Brain pericyte (primary cell): ENCODE measurements around the gene COIL.
"Not testable (repeated sequence)": the region's sequence is repeated elsewhere in the genome, so short reads cannot be mapped to it uniquely, and the experiment has no call there.

Source experiments
- DNase-seq: peaks from one replicate; pipeline ENCODE4 v3.0.0-alpha.2; 2012; ENCODE audit warnings: low read depth, low spot score

COIL gene

DNA sequence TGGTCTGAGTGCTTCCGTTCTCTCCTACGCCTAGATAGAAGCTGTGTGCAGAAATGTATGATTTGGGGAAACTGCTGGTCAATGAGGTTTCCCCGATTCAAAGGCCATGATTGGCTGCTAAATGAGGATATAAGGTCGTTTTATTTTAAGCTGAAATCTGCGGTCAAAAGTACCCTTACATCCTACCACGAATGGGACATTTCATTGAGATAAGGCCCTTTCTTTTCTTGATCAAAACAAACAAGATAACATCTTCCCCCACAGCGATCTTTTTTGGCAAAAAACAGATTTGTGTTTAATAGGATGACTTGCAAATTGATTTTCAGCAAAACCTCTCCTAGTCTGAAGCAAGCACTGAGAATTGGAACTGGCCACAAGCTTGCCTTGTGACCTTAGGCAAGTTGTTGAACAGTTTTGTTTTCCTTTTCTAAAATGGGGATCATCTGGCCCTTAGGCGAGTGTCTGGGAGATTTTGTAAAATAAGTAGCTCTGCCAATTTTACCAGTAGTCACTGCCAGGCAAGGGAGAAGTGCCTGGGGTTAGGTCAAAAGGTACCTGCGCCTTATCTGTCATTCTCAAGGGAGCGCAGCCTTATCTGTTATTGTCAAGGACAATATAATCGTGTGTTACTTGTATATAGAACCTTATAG is 17.7 kb upstream of the COIL start:
- DNase-seq = no peak

DNA sequence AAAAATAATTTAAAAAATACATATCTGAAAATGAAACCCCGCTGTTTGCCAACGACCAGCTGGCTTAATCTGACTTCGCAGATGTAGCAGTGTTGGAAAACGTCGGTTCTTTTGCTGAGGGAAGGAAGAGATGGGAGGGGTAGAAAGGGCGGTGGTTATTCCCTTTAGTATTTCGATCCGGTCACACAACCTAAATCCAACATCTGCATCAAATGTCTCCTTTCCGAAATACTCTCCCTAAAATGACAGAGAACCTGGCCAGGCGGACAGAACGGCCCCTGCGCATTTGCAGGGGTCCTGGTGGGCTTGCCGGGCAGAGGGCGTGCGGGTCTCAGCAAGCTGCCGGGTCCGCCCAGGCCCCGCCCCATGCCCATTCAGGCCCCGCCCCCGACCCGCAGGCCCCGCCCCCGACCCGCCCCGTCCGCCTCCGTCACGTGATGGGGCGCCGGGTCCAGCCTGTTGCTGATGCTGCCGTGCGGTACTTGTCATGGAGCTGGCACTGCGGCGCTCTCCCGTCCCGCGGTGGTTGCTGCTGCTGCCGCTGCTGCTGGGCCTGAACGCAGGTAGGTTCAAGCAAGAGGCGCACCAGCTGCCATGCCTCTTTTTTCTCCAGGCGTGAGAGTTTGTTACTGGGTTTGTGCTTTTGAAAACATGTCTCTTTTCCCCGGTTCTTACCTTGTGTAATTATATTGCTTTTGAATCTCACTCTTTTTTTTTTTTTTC is 17.0 kb upstream of the COIL start, which contains the start of gene SCPEP1:
TSS of gene SCPEP1 (plus strand) at position 459 of the 723 bp plus-strand sequence. CDS start at position 488, 29 bp downstream.
- no peak for DNase-seq

DNA sequence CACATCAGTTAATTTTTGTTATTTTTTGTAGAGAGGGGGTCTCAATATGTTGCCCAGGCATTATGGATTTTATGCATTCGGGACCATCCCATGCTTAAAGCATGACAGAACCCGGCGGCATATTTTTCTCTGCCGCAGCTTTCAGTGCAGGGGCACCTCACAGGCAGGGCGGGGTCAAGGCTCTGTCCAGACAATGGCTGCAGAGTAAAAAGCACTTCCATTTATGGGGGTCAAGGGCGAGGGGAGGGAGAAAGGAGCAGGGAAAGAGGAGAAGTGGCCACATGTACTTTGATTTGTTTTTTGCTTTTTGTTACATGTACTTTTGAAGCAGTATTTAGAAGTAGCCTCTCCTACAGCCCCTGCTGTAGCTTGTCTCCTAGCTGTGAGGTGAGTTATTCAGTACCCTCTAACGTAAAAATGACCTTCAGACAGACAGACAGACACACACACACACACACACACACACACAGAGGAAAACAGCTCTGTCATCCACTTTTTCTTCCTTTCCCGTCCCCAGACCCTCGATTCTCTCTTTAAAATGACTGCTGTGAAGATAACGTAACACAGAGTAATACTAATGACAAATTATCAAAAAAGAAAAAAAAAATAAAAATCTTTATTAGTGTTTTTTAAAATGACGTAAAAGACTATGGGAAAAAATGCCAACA is 16.2 kb upstream of the COIL start:
- DNase-seq = no peak

DNA sequence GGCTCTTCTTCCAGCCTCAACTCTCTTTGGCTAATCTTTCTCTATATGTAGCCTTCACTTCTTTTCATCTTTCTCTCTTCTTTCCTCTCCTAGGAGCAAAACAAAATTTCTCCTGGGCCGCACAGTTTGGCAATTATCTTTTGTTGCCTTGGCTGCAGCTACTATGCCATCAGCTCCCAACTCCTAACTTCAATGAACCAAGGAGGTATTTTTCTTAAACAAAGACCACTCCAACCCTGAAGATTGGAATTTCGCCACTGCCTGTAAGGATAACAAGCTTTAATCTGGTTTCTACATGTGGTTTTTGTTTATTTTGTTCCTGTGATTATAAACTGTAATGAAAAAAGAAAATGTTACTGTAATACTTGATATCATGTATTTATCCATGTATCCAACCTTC is 14.8 kb upstream of the COIL start:
- DNase-seq = no peak

DNA sequence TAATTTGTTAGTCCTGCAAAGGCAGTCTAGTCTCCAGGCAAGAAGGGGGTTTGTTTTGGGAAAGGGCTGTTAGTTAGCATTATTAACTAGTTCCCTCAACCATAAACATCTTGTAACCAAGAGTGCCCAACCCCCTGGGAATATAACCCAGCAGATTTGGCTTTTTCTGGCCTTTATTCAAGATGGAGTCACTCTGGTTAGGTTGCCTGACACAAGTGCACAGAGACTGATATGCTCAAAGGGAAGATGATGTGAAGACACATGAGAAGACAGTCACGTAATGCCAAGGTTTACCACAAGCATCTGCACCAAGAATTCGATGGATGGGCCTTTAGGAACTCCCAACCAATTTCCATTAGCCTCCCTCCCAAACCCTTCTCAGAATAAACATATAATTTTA is 13.2 kb upstream of the COIL start:
- no peak for DNase-seq

DNA sequence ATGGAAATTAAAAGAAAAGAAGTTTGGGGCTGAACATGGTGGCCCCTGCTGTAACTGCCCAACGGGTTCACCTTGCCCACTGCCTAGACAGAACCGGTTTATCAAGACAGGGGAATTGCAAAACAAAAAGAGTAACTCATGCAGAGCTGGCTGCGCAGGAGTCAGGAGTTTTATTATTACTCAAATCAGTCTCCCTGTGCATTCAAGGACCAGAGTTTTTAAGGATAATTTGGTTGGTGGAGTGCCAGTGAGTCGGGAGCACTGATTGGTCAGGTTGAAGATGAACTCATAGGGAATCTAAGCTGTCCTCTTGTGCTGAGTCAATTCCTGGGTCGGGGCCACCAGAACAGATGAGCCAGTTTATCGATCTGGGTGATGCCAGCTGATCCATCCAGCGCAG is 12.7 kb upstream of the COIL start:
- no peak for DNase-seq

DNA sequence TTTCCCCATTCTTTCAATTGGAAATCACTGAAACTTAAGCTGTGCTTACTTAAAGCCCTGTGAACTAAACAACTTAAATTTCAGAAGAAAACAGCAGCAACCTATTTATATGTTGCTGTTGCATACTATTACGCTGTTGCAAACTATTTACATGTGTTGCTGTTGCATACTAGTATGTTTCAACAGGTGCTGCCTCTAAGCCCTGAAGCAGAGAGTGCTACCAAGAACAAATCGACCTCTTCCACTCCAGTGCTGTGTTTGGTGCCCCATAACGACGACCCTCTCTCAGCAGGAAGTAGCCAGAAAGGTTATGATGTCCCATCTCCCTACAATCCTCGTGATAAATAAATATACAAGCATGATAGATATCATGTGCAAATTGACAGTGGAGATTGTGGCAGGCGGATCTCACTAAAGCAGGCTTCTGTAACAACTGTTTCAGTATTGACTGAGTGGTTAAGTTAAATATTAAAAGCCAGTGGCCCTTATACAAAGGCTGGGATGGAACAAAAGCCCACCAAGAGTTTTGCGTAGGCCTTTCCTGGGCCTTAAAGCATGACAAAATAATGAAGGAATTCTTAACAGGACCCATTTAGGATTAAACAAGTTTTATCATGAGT is 11.4 kb upstream of the COIL start:
- no peak for DNase-seq

DNA sequence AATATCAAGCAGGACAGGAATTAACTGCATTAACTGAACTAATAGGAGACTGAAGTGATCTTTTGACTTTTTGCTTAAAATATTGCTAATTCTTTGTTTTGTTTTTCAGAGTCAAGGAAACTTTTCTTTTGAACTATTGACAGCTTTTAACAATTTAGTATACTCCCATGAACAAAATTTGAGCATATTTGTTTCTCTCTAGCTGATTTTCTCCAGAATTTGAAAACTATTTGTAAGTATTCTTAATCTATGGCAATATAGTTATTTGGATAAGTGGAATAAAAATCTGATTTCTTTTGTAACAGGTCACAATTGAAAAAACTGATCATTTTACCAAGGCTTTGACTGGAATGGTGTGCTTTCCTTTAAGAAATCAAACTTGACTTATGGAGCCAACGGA is 10.1 kb upstream of the COIL start:
- no peak for DNase-seq

DNA sequence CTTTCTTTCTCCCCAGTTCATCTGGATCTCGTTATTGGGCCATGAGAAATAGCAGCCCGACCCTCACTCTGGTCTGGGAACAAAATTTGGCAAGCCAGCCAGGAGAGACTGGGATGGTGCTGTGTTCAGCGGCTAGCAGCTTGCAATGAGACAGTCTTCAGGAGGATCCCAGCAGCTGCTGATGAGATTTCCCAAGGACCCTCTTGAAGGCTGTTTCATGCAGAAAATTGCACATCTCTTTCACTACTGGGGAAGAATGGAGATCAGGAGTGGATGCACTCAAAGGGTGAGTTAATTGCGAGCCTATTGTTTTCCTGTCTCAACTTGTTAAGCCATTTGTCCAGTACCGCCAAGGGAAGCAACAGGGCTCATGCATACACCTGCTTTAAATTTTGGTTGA is 5.5 kb upstream of the COIL start:
- DNase-seq = no peak

DNA sequence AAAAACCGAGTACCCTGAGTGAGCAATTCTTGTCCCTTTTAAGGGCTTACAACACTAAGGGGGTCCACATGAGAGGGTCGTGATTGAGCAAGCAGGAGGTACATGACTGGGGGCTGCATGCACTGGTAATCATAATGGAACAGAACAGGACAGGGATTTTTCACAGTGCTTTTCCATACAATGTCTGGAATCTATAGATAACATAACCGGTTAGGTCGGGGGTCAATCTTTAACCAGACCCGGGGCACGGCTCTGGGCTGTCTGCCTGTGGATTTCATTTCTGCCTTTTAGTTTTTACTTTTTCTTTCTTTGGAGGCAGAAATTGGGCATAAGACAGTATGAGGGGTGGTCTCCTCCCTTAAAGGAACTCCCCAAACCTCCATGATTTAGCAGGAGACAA is 4.8 kb upstream of the COIL start:
- DNase-seq = not testable (repeated sequence)

DNA sequence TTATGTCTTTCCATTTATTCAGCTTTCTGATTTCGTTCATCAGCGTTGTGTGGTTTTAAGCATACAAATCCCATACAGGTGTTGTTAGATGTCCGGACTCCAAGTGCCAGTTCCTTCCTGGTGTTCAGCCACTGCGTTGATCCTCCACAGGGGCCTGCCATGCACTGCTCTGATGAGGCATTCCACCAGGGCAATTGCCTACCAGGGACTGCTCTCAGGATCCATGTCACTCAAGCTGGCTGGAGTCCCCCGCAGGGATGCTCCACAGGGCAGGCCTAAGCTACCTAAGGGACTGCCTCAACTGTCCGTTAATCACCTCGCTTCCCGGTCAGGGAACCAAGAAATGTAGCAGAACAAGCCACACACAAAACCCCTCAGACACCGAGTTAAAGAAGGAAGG is 4.4 kb upstream of the COIL start:
- not testable (repeated sequence) for DNase-seq

DNA sequence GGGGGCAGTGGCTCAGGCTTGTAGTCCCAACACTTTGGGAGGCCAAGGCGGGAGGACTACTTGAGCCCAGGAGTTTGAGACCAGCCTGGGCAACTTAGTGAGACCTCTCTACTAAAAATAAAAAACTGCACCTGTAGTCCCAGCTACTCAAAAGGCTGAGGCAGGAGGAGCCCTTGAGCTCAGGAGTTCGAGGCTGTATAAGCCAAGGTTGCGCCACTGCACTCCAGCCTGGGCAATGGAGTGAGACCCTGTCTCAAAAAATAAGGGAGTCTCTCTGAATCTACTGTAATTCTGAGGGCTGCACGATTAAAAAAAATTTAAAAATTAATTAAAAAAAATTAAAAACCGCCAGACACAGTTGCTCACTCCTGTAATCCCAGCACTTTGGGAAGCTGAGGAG is 3.9 kb downstream of the COIL start:
- no peak for DNase-seq

DNA sequence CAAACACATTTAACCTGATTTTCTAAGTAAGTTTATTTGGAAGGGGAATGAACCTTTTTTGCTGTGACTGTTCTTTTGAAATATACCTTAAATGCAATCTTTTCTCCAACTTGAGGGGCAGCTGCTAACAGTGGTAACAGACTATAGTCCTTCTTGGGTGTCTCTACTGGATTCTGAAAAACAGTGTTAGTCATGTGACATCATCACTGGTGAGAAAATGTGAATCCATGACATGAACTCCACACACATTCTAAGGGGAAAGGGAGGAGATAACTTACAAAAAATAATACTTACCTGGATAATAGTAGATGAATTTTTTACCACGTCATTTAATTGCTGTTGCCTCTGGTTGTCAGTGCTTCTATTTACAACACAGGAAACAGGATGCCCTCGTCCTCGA is 11.3 kb downstream of the COIL start:
- DNase-seq = no peak

DNA sequence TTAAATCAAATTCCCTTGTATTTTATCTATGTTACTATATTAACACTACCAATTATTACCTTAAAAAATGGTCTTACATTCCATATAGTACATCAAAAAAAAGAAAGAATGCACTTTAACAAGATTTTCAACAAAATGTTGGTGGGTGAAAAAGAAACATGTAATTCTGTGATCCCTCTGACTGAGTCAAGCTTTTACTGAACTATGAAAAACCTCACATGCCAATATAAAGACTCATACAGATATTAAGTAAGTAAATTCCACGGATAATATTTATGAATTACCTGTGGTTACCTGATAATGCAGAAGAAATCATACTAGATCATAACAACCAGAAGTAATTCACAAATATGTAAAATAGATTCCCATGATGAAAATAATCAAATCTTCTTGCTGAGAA is 12.4 kb downstream of the COIL start:
- no peak for DNase-seq

DNA sequence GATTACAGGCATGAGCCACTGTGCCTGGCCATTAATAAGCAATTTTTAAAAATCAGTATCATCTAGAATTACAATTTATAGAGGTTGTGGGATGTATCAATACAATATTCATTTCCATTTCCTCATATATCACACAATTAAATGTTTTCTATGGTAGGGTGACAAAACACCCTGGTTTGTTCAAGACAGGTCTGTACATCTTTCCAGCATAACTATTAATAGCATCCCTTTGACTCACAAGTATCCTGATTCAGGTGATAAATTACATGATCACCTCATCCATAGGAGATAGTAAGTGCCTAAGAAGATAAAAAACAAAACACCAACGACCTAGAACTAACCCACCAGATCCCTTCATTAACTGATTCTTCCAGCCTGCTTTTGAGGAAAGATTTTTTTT is 13.1 kb downstream of the COIL start:
- no peak for DNase-seq

DNA sequence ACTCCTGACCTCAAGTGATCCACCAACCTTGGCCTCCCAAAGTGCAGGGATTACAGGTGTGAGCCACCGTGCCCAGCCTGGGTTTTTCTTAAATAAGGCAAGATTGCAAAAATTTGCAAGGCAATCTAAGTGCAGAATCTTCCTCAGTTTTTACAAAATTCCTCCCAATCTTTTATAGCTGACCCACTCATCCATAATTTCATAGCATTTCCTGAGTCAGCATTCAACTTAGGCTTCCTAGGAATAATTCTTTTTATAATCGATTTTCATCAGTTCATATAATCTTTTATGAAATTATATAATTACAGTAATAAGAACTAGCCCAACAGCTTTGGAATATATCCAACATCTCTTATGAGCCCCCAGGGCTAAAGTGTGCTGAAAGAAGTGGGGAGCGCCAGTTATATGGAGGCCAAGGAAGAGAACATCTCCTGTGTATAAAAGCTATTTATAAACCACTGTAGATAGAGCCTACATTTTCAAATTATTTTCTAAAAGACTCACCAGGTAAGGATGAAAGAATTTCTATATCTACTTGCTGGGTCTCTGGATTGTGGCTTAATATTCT is 14.8 kb downstream of the COIL start:
- no peak for DNase-seq

DNA sequence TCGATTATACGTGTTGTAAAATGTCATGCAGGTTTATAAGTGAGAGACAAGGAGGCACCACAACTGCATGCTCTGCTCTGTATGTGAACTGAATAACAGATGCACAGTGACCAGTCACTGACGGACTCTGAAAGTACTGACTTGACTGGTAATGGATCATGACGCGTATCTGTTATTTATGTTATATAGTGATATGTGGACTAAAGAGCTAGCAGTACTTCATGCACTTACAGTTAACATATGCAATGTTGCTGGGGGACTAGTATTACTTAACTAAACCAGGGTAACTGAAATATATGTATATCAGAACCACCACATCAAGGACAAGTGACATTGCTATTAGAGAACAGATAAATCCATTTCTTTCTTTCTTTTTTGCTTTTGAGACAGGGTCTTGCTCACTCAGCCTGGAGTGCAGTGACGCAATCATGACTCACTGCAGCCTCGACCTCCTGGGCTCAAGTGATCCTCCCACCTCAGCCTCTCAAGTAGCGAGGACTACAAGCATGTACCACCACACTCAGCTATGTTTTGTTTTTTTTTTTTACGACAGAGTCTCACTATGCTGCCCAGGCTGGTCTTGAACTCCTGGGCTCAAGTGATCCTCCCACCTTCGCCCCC is 17.2 kb downstream of the COIL start:
- no peak for DNase-seq

DNA sequence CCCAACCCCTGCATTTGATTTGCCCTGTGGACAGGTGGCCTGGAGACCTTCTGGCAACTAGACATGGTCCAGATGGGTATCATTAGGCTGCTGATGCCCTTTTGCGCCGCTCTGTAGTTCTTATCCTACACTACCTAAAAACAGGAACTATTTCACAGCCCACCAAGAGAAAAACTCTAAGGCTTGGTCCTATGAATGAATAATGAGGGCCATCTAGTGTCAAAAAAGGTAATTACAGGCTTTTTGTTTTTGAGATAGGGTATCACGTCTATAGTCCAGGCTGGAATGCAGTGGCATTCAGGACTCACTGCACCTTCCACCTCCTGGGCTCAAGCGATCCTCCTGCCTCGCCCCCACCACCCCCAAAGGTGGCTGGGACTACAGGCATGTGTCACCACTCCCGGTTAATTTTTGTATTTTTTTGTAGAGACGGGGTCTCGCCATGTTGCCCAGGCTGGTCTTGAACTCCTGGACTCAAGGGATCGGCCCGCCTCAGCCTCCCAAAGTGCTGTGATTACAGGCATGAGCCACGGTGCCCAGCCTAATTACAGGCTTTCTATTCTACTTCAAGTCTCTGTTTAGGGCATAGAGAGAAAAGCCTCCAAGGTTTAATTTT is 20.9 kb downstream of the COIL start:
- DNase-seq = no peak

DNA sequence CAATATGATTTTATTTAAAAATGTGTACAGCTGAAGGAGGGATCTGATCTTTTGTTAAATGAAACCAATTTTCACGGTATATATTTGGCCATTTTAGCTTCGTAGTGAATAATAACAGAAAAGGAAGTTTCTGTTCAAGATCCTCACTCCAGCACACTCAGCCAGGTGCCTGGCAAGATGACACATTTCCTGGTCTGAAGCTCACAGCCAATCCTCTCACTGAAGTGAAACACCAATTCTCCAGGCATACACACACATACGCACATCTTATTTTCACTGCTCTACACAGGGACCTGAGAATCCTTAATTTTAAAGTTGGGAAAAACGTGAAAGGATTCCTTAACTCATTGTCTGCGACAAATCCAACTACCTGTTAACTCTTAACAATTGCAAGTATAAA is 22.6 kb downstream of the COIL start:
- DNase-seq = not testable (repeated sequence)

DNA sequence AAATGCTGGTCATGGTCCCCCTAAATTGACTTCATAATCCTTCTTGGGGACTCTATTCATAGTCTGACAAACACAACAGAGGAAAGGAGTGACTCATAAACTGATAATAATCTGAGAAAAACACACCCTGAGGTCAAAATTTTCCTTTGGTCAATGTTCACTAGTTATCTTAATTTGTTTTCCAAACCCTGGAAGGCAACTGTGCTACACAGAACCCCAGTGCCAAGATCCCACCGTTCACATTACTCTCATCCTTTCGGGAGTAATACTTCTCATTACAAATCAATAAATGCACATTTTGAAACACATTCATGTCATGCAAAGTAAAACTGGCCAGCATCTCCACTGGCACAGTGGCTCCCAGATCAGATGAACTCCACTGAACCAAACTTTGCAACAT is 23.2 kb downstream of the COIL start:
- no peak for DNase-seq

DNA sequence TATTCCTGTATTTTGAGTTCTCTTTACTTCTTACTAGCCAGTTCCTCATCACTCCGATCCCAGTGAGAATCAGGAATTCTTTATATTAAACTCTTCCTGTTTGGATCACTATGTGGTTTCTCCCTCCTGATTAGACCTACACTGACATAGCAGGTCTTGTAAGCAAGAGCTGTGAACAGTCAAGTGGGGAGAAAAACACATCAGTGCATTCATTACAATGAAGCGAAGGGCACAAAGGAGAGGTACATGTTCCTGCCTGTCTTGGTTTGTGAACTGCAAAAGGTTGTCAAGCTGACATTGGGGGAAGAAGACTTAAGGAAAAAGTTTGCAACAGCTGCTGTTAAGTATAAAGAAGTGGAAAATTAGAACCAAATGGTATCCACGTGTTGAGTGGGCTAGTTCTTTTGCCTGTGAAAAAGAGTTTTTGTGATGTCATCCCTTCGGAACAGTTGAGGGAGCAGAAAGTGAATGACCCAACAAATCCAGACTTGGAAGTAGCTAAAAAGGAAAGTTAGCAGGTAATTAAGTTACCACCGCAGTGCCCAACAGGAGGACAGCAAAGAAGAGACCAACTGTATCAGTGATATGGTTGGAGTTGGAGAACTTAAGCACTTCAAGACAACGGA is 24.0 kb downstream of the COIL start:
- DNase-seq = no peak
